ENCODE data around the gene ATPAF2.

DNA sequence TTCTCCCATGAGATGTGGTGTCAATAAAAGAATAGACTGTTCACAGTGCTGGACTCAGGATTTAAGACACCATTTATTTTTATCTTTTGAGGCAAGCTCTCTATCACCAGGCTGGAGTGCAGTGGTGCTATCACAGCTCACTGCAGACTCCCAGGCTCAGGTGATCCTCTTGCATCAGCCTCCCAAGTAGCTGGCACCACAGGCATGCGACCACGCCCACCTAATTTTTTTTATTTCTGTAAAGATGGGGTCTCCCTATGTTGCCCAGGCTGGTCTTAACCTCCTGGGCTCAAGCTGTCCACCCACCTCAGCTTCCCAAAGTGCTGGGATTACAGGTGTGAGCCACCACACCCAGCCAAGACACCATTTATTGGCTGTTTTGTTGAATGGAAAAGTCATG, 30.1 kb upstream of the ATPAF2 start:
- TF ChIP-seq CTCF (IDR thresholded peaks at IDR 0.05), result no peak
- TF ChIP-seq POLR2A (IDR thresholded peaks at IDR 0.05), result no peak
